Pancreas (tissue), 10 donors: ENCODE results near the gene PCCA. TPM values are rescaled to one million over a fixed set of nuclear protein-coding genes. Genes with fewer than 3 reads are reported as not detected.

Experiments used
- ATAC-seq, 4 donors: fragments of 200-7000 bp; cut with Tn5 transposase; one replicate each; pipeline versions ENCODE4 v1.8.0 to v1.9.1; 2020; ENCODE audit warnings: mild to moderate bottlenecking in 4 of 4, moderate library complexity in 4 of 4
- DNase-seq, 6 donors: peaks; one replicate each; pipeline ENCODE4 v3.0.0-alpha.2; 2020
- FAIRE-seq: peaks from 2 replicates; lab custom pipeline; 2012; peaks lifted over from hg19 to GRCh38; lab: Jason Lieb, UNC
- H3K27ac ChIP-seq, 4 donors: fragments of 200-600 bp; sonication (generic); 1 replicate in 3 of 4; 2 replicates in 1 of 4; pipeline versions ENCODE4 v1.5.0 to v1.8.0; 2020
- H3K27me3 ChIP-seq, 4 donors: fragments of 200-600 bp; one replicate each; pipeline ENCODE4 v1.8.0; 2021
- H3K36me3 ChIP-seq, 3 donors: fragments of 200-600 bp; sonication (generic) in 1 of 3; one replicate each; pipeline versions ENCODE4 v1.5.0 to v1.8.0; 2020 to 2021
- H3K4me1 ChIP-seq, 3 donors: fragments of 200-600 bp; one replicate each; pipeline ENCODE4 v1.8.0; 2021
- H3K4me3 ChIP-seq, 4 donors: fragments of 200-600 bp; sonication (generic) in 2 of 4; one replicate each; pipeline versions ENCODE4 v1.5.0 to v1.8.0; 2020 to 2021
- H3K9me3 ChIP-seq, 4 donors: fragments of 200-600 bp; one replicate each; pipeline ENCODE4 v1.8.0; 2021
- CTCF ChIP-seq, 4 donors: fragments of 200-600 bp; sonication (generic) in 3 of 4; IDR thresholded peaks; one replicate each; pipeline versions ENCODE4 v1.5.0 to v1.8.0; 2021; ENCODE audit warnings: antibody characterized with exemption in 4 of 4
- WGBS, 2 donors: extraction: QIAGEN DNeasy Blood & Tissue Kit; methylation state at CpG; one replicate each; pipeline ENCODE4 v1.1.7; 2013; 5-methylcytosine and 5-hydroxymethylcytosine counted together
- intact Hi-C, 3 donors: fragments of 100-400 bp; cut with DNase I; formaldehyde crosslinking; loops; one replicate each; pipeline versions ENCODE4 v1.11.1 to v1.14.2; 2022
- polyA plus RNA-seq, 2 donors: library from polyadenylated mRNA; stranded (reverse); fragments of 200-250 nt; gene quantifications; one replicate each; pipeline ENCODE4 v1.2.3, GENCODE V29; 2013
- total RNA-seq, 6 donors: library from RNA; stranded (reverse); fragmentation: NEBNext Ultra II Directional in 4 of 6; extraction: Animal tissue kit (Norgen Biotek cat#: 25700) in 4 of 6; gene quantifications; one replicate each; pipeline versions ENCODE4 v1.2.1 to v1.2.4, GENCODE V29; 2021 to 2023
- donor health status: healthy with polysubstance abuse.
- donor health status: DM: no; HTN: no; CAD: no; lungs with moderate emphysema.
- donor health status: DM: no; HTN: no; CAD: no.
- donor health status: control.
- donor health status: control.
- donor health status: Bipolar disorder and iron deficiency.
- donor health status: DM: yes; HTN: yes; CAD: no.
- donor health status: DM: no; HTN: no; CAD: no.
- donor health status: DM: no; HTN: no; CAD: no.
- donor health status: DM: yes; HTN: yes; CAD: no.

Gene PCCA
- total and polyA plus RNA-seq, 8 donors: 14.2 to 32.1 (median 24.1) TPM

GRCh38 chr13:100178309-100178708 is 89.4 kb downstream of the PCCA start:
- Histone ChIP-seq H3K4me3 (no peak overlapping the region), H3K4me1 (peaks cover 10 to 14% (median 12%) of the 10 kb centered on the region in 3 donors), H3K27ac (no peak overlapping the region), H3K36me3 (no peaks in the 10 kb centered on the region), H3K27me3 (no peaks in the 10 kb centered on the region), H3K9me3 (no peaks in the 10 kb centered on the region)
- no peak for TF ChIP-seq CTCF (IDR thresholded peaks at IDR 0.05)
- WGBS, 2 donors: 98% methylated on average over 2 of the region's 2 CpGs
- DNase-seq (no peak), FAIRE-seq (no peak), ATAC-seq (no peak)
- intact Hi-C loops: no loop called here

- intact Hi-C loops: no loop called here
- no peak overlapping the region for H3K4me3 ChIP-seq
- no peak for TF ChIP-seq CTCF (IDR thresholded peaks at IDR 0.05)
- H3K27ac ChIP-seq: no peak overlapping the region
- peaks cover 10 to 14% (median 12%) of the 10 kb centered on the region in 3 donors for H3K4me1 ChIP-seq
- 87 to 90% methylated on average over 3 of the region's 3 CpGs for WGBS, 2 donors
- H3K36me3 ChIP-seq: no peaks in the 10 kb centered on the region
- FAIRE-seq (no peak), DNase-seq (no peak), ATAC-seq (no peak)
- H3K27me3 ChIP-seq: no peaks in the 10 kb centered on the region
- no peaks in the 10 kb centered on the region for H3K9me3 ChIP-seq
Observed at GRCh38 chr13:100179276-100179675, 90.4 kb downstream of the PCCA start.

DNA sequence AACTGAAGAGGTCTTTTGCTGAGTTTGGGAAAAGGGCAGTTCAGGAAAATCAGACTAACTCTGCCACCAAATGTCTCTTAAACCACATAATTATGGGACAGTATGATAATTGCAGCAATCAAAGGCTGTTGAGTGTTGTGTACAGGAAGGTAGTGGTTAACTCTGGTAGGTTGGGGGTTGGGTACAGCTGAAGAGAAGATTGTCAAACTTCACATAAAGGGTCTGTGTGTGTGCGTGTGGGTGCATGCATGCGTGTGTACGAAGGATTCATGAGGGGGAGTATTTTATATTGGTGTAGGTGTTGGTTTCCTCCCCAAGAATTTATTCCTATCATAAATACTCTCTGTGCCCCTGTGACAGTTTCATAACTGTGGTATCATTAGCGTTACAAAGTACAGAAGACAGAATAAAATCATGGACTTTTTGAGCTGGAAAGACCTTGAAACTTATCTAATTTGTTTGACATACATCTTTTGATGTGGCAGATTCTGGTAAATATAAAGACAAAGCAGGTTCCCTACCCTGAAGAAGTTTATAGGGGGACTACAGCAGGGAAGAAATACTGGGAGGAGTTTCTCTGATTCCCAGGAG is 94.1 kb downstream of the PCCA start:
- ATAC-seq: no peak
- TF ChIP-seq CTCF (IDR thresholded peaks at IDR 0.05): no peak
- Histone ChIP-seq H3K4me1 (no peaks in the 10 kb centered on the region), H3K4me3 (no peak overlapping the region), H3K27me3 (no peaks in the 10 kb centered on the region), H3K9me3 (no peaks in the 10 kb centered on the region), H3K36me3 (no peaks in the 10 kb centered on the region), H3K27ac (no peak overlapping the region)
- 57 to 63% methylated on average over 4 of the region's 4 CpGs for WGBS, 2 donors
- no peak for FAIRE-seq
- DNase-seq: no peak
- intact Hi-C loops: no loop called here

GRCh38 chr13:100184095-100184494 is 95.2 kb downstream of the PCCA start:
- no peaks in the 10 kb centered on the region for H3K4me1 ChIP-seq
- no peak overlapping the region for H3K4me3 ChIP-seq
- 98 to 100% methylated on average over 3 of the region's 3 CpGs for WGBS, 2 donors
- H3K27ac ChIP-seq: no peak overlapping the region
- intact Hi-C loops: no loop called here
- H3K36me3 ChIP-seq: no peaks in the 10 kb centered on the region
- FAIRE-seq (no peak), ATAC-seq (no peak), DNase-seq (no peak)
- no peaks in the 10 kb centered on the region for H3K27me3 ChIP-seq
- TF ChIP-seq CTCF (IDR thresholded peaks at IDR 0.05): no peak
- H3K9me3 ChIP-seq: no peaks in the 10 kb centered on the region

DNA sequence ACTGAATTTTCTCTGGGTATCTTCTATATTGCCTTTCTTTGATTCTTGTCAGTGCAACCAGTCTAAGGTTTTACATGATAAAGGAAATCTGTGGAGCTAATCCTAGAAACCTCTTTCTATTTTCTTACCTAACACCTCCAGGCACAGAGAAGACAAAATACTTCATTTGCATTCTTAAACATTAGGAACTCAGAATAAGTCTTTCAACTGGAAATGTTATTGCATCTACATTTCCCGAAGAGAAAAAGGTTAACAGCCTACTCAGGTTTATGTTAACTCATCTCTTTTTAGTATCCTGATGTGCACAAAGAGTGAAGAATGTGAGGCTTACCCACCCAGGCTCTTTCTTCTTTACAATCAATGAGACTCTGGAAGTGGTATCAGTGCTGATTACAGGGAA is 106.7 kb downstream of the PCCA start:
- FAIRE-seq: no peak
- TF ChIP-seq CTCF (IDR thresholded peaks at IDR 0.05): no peak
- no peak for DNase-seq
- Histone ChIP-seq H3K36me3 (no peaks in the 10 kb centered on the region), H3K27ac (no peak overlapping the region), H3K4me1 (peaks cover 13 to 34% (median 32%) of the 10 kb centered on the region in 3 donors), H3K4me3 (no peak overlapping the region), H3K27me3 (no peaks in the 10 kb centered on the region), H3K9me3 (no peaks in the 10 kb centered on the region)
- 56 to 72% methylated on average over 1 of the region's 1 CpG for WGBS, 2 donors
- ATAC-seq: no peak
- intact Hi-C loops: no loop called here
